SKM-1 treated with dmso at 0.1 percent for 144 hours (cell line): ENCODE measurements around the gene TMEM212.
A peak's percentile ranks its signal among the peaks of the same experiment; 100 is the strongest.
"Not testable (repeated sequence)": the region's sequence is repeated elsewhere in the genome, so short reads cannot be mapped to it uniquely, and the experiment has no call there.

ENCODE experiments used
- DNase-seq: peaks from one replicate; lab custom pipeline; 2025; ENCODE audit not compliant: unreplicated experiment; lab: John Stamatoyannopoulos, UW

The TMEM212 gene

DNA sequence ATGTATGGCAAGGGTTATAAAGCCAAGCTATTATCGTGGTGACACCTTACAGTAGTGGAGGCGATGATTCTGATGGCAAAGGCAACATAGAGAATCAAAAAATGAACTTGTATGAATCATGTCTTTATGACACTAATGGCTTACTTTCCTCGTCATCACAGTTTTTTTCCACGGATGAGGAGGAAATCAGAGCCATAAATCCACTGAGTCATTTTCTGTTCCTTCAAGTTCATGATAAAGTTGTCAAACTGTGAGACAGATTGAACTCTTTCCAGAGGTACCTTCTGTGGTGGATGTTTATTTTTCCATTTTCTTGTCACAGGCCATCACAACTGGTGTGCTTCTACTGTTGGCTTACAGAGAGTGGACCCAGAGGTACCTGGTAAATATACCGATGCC lies 8.5 kb downstream of the TMEM212 start:
- no peak for DNase-seq

DNA sequence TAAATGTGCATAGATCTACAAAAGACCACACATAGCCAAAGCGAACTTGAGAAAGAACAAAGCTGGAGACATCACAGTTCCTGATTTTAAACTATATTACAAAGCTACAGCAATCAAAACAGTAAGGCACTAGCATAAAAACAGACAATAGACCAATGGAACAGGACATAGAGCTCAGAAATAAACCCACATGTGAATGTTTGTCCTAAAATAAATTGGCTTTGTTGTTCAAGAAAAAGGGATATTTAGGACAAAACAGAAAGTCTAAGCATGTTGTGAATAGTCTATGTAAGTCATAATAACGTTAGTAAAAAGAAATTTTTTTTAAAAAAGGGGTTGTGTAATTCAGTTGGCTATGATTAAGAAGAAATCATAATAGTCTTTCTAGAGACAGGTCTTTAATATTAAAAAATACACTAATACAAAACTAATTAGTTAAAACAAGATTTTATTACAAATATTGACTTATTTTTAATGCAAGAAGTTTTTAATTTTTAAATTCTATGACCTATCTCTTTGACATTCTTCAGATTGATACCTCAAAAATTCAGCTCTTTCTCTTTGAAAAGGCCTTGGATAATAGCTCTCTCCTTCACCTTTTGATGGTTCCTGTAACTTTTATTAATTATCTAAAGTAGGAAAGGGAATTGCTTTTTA lies 11.6 kb downstream of the TMEM212 start:
- no peak for DNase-seq

DNA sequence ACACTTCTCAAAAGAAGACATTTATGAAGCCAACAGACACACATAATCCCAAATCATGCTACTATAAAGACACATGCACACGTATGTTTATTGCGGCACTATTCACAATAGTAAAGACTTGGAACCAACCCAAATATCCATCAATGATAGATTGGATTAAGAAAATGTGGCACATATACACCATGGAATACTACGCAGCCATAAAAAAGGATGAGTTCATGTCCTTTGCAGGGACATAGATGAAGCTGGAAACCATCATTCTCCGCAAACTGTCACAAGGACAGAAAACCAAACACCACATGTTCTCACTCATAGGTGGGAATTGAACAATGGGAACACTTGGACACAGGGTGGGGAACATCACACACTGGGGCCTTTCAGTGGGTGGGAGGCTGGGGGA lies 15.6 kb downstream of the TMEM212 start:
- not testable (repeated sequence) for DNase-seq

DNA sequence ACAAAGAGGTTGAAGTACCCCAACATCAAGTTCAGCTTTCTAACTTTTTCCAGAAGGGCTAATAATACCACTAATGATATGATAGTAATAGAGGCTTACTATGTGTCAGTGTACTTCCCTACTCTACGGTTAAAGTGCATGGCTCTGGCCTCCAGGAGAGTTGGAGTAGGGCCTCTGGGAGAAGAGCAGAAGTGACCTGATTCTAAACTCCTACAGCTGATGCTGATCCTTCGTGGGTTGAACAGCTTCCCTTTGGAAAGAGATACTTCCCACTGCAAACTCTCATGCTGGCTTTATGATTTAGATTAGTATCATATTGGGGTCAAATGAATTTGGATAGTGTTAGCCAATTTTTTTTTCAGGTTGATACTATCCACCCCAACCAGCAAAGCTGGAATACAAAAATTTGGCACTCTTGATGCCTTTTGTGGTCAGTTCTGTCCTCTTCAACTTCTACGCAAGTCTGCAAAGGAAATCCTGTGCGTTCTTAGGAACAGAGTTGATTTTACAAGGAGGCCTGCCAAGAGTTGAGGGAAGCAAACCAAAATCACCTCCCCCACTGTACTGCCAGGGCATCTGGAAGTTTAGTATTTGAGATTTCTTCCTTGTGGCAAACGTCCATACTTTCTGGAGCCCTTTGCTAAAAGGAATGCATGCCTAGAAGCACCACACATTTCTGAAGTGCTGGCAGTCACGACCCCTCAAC lies 17.8 kb downstream of the TMEM212 start:
- DNase-seq, result no peak

DNA sequence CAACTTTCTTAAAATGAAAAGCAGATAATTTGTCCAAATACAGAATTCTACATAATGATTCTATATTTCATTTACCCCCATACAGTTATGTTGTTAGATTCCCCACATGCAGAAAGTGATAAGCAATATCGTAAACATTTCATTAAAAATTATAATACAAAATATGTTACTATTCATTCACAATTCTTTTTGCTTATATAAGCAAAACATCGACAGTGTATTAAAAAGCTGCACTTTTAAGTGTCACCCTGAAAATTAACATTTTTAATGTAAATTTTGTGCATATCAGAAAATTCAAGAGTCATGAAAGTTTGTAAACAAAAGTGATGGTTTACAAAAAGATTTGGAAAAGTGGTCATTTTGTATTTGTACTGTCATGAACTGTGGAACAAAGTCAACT lies 19.2 kb downstream of the TMEM212 start:
- no peak for DNase-seq

DNA sequence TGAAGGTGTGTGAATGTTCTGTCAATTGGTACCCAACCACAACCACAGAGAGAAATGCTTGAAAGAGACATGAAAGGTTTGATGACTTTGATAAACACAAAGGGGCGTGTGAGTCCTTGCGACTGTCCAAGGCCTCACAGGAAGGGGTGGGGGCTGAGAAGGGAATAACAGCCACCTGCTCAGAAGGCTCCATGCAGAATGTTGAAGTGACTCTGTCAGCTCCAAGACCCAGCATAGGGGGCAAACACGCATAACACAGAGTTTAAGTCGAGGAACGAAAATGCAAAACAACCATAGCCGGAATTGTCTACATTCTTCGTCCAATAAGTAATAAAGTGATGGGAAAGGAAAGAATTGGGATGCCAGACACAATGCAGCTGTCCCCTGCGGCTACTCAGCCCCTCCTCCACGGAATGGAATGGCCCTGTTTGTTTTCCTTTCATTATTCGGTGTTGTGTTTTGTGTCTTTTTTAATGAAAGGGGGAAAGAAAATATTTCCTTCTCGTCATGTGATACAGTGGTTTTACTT lies 19.9 kb downstream of the TMEM212 start:
- DNase-seq, result no peak

DNA sequence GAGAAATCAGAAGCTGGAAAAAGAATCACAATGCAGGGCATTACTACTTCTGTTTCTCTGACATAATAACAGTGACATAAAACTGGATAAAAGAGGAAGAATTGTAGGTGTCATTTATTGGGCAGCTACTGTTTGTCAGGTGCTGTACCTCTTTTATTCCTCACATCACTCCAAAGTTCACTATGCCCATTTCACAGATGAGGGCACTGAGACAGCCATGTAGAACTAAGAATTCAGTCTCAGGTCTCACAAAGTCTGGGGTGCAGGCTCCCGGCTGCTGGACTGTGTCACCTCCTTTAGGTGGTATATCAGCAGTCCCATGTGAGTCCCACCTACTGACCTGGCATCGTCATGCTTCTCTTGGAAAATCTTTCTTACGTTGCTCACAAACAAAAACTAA lies 20.8 kb downstream of the TMEM212 start:
- DNase-seq, result no peak

DNA sequence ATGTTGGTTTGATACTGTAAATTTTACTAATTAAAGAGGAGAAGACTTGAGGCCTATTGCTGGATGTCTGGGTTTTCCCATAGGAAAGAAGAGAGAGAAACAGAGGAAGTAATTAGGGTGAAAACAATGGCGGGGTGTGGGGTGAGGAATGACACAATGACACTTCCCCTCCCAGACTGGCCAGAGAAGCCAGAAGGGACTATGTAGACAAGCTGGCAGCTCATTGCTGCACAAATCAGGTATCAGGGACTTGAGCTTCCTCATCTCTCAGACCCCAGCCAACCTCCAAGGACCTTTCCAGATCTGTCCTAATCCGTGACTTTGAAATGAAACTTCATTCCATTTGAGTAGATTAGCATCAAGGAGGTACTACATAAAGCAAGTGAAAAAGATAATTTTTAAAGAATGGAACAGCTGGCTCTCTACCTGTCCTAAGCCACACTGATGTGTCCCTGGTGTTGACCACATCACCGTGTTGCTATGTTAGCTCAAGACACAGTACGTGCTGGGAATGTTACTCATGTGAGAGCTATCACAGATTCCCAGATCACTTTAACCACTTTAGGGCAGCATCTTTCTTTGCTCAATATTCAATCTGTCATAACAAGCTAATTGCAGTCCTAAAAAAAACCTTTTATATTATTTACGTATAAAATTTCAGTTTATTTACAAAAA lies 22.2 kb downstream of the TMEM212 start:
- peak; percentile 35 for DNase-seq

DNA sequence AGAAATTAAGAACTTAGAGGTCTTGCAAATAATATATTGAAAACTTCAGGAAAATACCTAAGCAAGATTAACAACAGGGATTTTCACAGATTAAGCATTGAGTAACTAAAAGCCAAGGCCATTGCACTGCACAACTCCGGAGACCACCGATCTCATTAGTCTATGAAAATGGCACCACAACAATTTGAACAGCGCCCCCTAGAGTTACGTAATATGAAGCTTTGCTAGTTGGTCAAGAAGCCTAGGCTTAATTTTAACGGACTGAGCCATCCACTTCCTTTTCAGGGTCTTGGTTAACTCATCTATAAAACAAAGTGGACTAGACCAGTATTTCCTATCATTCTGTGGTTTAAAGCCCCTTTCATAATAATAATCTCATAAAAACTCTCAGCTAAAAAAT lies 24.8 kb downstream of the TMEM212 start:
- no peak for DNase-seq

DNA sequence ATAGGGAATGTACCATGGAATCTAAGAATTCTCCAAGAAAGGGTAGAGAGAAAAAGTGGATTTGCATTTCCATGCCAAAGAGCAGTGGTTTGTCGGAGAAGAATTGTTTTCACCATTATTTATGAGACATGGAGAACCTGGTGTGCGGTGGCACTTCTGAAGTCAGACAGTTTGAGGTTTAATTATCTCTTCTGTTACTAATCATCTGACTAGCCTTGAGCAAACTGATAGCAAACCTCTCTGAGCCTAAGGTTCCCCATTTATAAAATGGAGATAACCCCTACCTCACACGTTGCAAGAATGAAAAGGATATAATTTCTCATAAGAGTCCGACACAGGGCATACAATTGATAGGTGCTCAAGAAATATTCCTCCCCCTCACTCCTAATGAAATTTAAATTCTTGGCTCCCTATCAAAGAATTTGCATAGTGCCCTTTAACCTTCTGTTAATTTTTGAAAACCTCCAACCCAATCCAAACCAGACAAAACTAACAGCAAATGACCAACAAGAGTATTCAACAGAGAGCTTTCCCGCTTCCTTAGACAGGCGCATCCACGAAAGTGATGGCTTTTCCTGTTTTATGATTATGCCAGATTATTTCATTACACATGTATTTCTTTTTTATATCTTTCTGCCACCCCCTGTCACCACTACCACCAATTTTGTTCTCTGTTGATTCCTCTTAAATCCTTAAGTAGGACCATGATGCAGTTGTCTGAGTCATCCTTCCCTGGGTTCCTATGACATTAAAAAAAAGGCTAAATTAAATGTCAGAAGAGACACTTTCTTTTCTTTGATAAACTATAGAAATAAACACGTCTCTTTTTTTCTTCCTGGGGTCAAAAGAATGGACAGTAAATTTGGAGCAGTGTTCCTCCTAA lies 28.5 kb downstream of the TMEM212 start:
- no peak for DNase-seq

DNA sequence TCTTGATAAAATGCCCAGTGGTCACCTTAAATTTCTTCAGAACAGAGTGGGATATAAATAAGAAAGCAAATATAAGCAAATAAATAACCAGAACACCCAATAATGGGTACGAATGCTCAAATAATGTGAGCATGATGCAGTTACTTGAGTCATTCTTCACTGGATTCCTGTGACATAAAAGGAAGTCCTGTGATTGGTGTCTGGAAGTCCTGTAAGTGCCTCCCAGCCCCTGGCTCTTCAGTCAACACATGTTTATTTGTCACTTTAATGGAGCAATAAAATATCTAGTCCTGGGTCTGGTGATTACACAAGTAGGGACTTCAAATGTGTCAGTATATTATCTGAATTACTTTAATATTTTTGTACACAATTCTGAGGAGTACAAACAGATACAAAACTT lies 30.4 kb downstream of the TMEM212 start:
- DNase-seq, result no peak

DNA sequence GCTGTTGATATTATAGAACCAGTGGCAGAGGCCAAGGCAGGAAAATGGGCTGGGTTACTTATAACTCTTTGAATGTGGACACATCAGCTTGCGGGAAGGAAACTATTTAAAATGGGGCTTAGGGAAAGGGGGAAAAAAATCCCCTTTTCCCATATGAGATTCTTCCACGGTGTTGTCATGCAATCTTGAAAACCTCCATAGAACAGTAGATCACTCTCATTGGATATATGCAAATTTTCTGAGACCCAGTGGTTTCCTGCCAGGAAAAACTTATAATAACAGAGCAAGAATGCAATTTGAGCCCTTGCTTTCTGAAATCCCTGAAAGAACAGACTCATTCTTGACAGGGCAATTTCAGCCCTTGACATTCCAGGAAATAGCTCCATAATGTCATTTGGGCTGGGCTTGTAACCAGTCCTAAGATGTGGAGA lies 31.1 kb downstream of the TMEM212 start:
- no peak for DNase-seq

DNA sequence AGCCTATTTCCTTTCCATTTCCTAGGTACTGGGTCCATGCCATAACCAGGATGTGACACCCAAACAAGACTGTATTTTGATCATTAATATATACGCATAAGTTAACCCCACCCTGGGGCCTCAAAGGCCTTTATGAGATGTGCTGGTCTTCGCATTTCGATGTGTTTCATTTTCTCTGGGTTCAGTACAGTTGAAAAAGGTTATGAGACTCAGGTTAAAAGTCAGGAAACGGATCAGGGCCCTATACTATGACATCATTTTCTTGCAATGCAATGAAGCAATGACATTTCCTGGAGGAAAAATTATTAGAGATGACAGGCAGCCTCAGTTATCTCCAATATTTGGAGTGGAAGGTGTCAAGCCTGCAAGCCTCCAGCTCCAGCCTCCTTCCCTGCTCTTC lies 31.7 kb downstream of the TMEM212 start:
- no peak for DNase-seq

DNA sequence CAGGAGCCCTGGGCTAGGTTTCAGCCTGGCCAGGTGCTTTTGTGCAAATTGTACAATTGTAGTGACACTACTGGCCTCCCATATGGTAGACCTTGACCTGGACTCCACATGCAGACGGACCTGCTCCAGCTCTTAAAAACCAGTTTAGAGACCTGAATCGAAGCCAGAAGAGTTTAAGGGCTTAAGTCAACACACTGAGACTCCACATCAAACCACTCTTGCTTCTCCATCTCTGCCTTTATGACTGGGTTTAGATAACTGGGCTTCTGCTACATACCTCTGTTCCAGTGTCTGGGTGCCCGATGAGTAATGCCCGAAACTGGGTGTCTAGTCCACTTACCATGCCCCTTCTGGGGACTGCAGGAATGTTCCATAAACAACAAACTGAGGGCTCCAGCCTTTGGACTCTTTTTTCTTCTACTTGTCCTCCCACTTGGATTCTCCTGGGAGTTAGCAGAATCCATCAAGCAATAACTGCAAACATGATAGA lies 32.8 kb downstream of the TMEM212 start:
- no peak for DNase-seq

DNA sequence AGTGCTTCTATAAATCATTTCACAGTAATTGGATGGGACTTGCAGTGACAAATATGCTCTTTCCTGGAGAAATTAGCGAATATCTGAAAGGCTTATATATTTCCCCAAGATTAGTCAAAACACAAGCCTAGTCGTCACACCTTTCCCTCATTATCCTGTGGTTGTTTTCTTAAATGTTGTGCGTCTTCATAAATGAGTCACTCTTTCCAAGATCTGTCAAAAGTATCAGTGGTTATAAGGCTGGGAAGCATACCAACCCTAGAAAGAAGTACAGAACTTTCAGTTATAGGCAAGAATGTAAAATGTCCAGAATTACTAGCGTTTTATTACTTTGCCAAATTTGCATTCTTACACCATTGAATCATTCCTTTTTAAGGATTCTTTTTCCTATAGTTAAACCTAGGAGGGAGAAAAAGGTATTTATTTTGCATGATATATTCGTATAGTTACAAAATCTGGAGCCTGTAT lies 33.6 kb downstream of the TMEM212 start:
- DNase-seq, result no peak

DNA sequence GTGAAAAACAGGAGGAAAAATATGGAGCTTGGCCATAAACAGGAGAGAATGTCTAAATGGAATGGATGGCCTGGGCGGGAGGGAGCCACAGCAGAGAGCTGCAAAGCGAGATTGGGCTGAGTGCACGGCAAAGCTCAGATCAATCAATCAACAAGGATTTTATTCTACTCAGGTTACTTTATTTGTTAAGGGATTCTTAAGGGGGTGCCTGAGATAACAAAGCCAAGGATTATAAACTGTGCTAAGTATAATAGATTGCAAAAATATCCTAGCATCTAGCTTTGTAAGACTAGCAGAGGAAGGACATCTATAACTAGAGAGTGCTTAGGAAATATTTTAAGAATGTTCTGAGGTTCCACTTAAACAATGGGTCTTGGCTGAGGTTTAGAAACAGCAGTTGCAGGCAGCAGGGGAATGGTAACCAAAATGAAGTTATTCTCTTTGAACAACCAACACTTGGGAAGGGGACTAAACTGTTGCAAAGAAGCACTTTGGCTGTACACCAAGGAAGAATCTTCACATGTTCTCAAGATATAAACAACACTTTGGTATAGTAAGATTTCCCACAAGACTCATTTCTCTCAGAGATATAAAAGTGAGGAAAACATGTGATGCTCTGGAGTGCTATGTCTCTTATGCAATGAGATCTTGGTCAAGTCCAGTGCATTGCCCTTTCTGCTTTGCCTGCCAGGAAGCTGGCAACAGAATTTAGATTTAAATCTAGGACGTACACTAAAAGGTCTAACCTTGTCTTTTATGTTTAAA lies 35.5 kb downstream of the TMEM212 start:
- DNase-seq, result no peak

DNA sequence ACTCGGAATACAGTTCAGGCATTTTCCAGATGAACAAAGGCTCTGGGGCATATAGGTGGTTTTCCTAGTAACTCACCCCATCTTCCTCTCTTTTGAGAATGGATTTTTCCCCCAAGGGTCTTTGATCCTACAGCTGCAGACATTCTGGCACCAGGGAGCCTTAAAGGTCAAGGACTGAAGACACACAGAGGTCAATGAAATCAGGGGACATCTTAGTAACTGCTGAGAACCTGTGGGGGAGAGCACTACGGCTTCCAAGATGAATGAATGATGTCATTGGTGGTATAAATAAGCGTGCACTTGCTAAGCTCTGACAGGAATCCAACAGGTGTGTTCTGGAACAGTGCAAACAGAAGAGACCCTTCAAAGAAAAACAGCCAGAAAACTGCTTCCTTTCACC lies 36.3 kb downstream of the TMEM212 start:
- DNase-seq, result no peak

DNA sequence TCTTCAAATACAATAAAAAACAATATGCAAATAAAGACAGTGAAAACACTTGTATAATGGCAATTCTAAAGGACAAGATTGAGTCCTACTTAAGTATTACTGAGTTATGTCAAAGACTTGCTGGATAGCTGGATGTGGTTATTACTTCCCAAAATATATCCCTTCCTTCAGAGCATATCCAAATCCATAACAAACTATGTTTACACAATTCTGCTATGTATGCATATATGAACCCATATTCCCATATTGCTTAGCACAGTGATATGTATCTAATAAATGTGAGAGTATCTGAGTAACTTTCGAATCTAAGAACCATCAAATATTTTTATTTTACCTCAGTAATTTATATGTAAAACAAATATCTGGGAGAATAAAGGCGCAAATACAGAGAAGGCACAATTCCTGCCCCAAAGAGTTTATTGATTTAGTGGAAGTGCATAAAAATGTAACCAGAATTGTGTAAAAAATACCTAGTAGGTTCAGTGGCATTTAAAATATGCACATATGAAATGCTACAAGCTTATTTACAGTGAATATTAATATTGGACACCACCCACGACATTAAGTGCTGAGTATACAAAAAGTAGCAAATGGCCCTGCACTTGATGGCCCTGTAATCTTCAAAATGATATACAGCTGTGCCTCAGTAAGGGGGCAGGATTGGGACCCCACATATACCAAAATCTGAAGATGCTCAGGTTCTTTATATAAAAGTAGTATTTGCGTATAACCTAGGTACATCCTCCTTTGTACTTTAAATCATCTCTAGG lies 37.1 kb downstream of the TMEM212 start:
- DNase-seq, result no peak

DNA sequence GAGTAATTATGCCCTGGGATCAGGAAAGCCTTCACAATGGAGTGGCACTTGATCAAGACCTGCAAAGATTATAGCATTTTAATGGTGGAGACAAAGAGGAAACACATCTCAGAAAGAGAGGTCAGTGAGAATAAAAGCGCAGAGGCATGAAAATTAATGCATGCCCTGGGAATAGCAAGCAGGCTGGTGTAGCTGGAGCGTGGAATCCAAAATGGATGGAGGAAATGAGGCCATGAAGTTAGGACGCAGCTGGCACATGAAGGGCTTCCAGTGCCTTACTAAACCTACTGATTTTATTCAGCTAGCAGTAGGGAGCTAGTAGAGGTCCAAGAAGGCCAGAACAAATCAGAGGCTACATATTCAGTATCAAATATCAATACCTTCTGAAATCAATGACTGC lies 38.1 kb downstream of the TMEM212 start:
- DNase-seq, result no peak
